ENCODE measurements around the gene XCL2.

DNA sequence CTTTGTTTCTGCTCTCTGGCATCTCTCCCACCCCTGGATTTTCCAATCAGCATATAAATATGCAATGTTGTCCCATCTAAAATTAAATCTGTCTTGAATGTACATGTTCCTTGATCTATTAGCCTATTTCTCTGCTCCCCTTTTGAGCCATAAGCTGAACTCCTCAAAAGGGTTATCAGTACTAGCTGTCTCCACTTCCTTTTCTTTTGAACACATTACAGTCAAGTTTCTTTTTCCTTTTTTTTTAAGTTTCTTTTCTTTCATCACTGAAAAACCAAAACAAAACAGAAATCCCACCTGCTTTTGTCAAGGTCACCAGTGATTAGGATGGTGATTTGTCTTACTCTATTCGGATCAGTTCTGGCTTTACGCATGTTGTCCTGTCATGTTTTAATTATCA is 29.3 kb downstream of the XCL2 start:
- TF ChIP-seq MAFK (IDR thresholded peaks at IDR 0.05; ENCODE audit: low read depth, low read length) (no peak), RAD21 (IDR thresholded peaks at IDR 0.05; ENCODE audit: low read length) (no peak)
